GM21717 (cell line): ENCODE results near the gene PDE4B.
A peak's percentile ranks its signal among the peaks of the same experiment; 100 is the strongest.
"Not testable (repeated sequence)": the region's sequence is repeated elsewhere in the genome, so short reads cannot be mapped to it uniquely, and the experiment has no call there.

Source experiments
- ATAC-seq: cut with Tn5 transposase; IDR thresholded peaks from one replicate; pipeline ENCODE4 v1.9.1; 2021; ENCODE audit warnings: mild to moderate bottlenecking, moderate library complexity; ENCODE audit not compliant: unreplicated experiment

Gene PDE4B

GRCh38 chr1:65813956-65814355 is 21.3 kb downstream of the PDE4B start:
- no peak for ATAC-seq

- ATAC-seq = no peak
Observed at GRCh38 chr1:65814752-65815151, 22.1 kb downstream of the PDE4B start.

GRCh38 chr1:65817891-65818290 is 25.2 kb downstream of the PDE4B start:
- ATAC-seq = no peak

- ATAC-seq = no peak
Observed at GRCh38 chr1:65818966-65819365, 26.3 kb downstream of the PDE4B start.

- no peak for ATAC-seq
Observed at GRCh38 chr1:65820983-65821382, 28.3 kb downstream of the PDE4B start.

GRCh38 chr1:65821386-65821785 is 28.7 kb downstream of the PDE4B start:
- no peak for ATAC-seq

- ATAC-seq = no peak
Observed at GRCh38 chr1:65824103-65824502, 31.4 kb downstream of the PDE4B start.

- ATAC-seq = no peak
Observed at GRCh38 chr1:65825741-65826140, 33.0 kb downstream of the PDE4B start.

- ATAC-seq = no peak
Observed at GRCh38 chr1:65826782-65827181, 34.1 kb downstream of the PDE4B start.

- ATAC-seq = no peak
Observed at GRCh38 chr1:65827346-65827745, 34.7 kb downstream of the PDE4B start.

GRCh38 chr1:65830306-65830705 is 37.6 kb downstream of the PDE4B start:
- peak; percentile 67 for ATAC-seq

GRCh38 chr1:65832296-65832695 is 39.6 kb downstream of the PDE4B start:
- ATAC-seq = no peak

GRCh38 chr1:65836686-65837085 is 44.0 kb downstream of the PDE4B start:
- ATAC-seq = no peak

- ATAC-seq = no peak
Observed at GRCh38 chr1:65840683-65841082, 48.0 kb downstream of the PDE4B start.

- no peak for ATAC-seq
Observed at GRCh38 chr1:65844296-65844695, 51.6 kb downstream of the PDE4B start.

GRCh38 chr1:65844821-65845534 is 52.3 kb downstream of the PDE4B start:
- no peak for ATAC-seq

GRCh38 chr1:65845535-65846060 is 52.9 kb downstream of the PDE4B start:
- no peak for ATAC-seq

GRCh38 chr1:65846866-65847265 is 54.2 kb downstream of the PDE4B start:
- no peak for ATAC-seq

GRCh38 chr1:65850281-65850680 is 57.6 kb downstream of the PDE4B start:
- no peak for ATAC-seq

GRCh38 chr1:65856591-65856990 is 63.9 kb downstream of the PDE4B start:
- not testable (repeated sequence) for ATAC-seq

- ATAC-seq = no peak
Observed at GRCh38 chr1:65866439-65866838, 73.7 kb downstream of the PDE4B start.

GRCh38 chr1:65872301-65872700 is 79.6 kb downstream of the PDE4B start:
- ATAC-seq = no peak

GRCh38 chr1:65878342-65878741 is 85.6 kb downstream of the PDE4B start:
- not testable (repeated sequence) for ATAC-seq
